Measurements from ENCODE around the gene CACNA1S. TPM values are rescaled to one million over a fixed set of nuclear protein-coding genes. Genes with fewer than 3 reads are reported as not detected.

Gene CACNA1S
- total RNA-seq, 1 experiment from 2014 or later = not detected

DNA sequence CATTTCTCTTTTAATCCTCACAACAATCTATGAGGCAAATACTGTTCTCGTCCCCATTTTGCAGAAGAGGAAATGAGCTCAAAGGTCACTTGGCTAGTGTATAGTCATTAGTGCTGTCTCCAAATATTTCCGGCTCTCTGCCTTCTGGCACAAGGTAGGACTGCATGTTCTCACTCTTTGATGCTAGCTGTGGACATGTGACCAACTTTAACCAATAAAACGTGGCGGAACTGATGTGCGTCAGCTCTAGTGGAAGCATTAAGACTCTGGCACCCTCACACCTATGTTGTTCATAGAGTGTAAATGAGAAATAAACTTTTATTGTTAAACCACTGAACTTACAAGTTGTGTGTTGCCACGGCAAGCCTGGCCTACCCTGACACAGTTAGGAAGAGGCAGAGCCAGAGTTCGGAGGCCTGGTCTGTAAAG lies 83.8 kb downstream of the CACNA1S start:
- BruUV-seq (replicated peaks) = no TSS peak
- no peaks in the 10 kb centered on the region for H3K36me3 ChIP-seq (ENCODE audit: control insufficient read depth, insufficient read depth, low read length)
- no peaks in the 10 kb centered on the region for H3K4me1 ChIP-seq (ENCODE audit: control insufficient read depth, insufficient read depth, low read length)
- H3K27ac ChIP-seq (ENCODE audit: low read length) = no peak overlapping the region
- in situ Hi-C loops (cut with HindIII; ENCODE audit: low pct_unique_long_range_greater_than_20kb, low sequenced_read_pairs) = no loop called here
- intact Hi-C loops (cut with micrococcal nuclease; ENCODE audit: unreplicated experiment) = no loop called here
- no peak for DNase-seq (ENCODE audit: low read depth, low spot score)
- TF ChIP-seq SIN3A (IDR thresholded peaks at IDR 0.05; ENCODE audit: borderline replicate concordance, insufficient read depth, low read depth, low read length) (no peak), POLR2AphosphoS5 (IDR thresholded peaks at IDR 0.05; ENCODE audit: low read depth, low read length) (no peak)
- TF ChIP-seq, protein P1, sequence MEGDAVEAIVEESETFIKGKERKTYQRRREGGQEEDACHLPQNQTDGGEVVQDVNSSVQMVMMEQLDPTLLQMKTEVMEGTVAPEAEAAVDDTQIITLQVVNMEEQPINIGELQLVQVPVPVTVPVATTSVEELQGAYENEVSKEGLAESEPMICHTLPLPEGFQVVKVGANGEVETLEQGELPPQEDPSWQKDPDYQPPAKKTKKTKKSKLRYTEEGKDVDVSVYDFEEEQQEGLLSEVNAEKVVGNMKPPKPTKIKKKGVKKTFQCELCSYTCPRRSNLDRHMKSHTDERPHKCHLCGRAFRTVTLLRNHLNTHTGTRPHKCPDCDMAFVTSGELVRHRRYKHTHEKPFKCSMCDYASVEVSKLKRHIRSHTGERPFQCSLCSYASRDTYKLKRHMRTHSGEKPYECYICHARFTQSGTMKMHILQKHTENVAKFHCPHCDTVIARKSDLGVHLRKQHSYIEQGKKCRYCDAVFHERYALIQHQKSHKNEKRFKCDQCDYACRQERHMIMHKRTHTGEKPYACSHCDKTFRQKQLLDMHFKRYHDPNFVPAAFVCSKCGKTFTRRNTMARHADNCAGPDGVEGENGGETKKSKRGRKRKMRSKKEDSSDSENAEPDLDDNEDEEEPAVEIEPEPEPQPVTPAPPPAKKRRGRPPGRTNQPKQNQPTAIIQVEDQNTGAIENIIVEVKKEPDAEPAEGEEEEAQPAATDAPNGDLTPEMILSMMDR (IDR thresholded peaks at IDR 0.05) = no peak
- ChIA-PET POLR2A (no interaction called here), CTCF (interaction anchor here (0.6 kb wide), 1 partner anchor 35 kb away, joined by 6 read pairs; no protein-coding TSS in a partner anchor)
- no peak for ATAC-seq
- H3K27me3 ChIP-seq (ENCODE audit: control insufficient read depth, insufficient read depth, low read length) = peaks cover 6% of the 10 kb centered on the region; the same call in 1 of the 2 replicates
- no peak overlapping the region for H3K4me3 ChIP-seq (ENCODE audit: low read depth in 2 of 2, low read length in 2 of 2)
- H3K9me3 ChIP-seq (ENCODE audit: control insufficient read depth, insufficient read depth, low read depth, low read length) = no peaks in the 10 kb centered on the region

DNA sequence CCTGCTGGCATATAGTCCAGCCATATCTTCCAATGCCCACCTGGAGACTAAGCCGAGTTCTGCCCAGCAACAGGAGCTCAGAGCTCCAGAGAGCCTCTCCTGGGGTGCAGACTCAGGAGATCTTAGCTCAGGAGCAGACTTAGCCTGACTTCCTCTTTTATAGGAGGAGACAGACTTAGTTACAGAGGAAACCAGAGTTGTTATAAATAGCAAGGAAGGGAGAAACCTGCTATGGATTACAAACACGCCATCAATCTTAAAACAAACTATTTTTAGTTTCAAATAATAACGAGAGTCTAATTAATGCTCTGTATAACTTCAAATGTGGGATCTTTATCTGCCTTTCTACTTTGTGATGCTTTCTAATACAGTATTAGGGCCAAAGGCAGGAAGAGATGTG lies 85.4 kb downstream of the CACNA1S start:
- TF ChIP-seq, protein P2, sequence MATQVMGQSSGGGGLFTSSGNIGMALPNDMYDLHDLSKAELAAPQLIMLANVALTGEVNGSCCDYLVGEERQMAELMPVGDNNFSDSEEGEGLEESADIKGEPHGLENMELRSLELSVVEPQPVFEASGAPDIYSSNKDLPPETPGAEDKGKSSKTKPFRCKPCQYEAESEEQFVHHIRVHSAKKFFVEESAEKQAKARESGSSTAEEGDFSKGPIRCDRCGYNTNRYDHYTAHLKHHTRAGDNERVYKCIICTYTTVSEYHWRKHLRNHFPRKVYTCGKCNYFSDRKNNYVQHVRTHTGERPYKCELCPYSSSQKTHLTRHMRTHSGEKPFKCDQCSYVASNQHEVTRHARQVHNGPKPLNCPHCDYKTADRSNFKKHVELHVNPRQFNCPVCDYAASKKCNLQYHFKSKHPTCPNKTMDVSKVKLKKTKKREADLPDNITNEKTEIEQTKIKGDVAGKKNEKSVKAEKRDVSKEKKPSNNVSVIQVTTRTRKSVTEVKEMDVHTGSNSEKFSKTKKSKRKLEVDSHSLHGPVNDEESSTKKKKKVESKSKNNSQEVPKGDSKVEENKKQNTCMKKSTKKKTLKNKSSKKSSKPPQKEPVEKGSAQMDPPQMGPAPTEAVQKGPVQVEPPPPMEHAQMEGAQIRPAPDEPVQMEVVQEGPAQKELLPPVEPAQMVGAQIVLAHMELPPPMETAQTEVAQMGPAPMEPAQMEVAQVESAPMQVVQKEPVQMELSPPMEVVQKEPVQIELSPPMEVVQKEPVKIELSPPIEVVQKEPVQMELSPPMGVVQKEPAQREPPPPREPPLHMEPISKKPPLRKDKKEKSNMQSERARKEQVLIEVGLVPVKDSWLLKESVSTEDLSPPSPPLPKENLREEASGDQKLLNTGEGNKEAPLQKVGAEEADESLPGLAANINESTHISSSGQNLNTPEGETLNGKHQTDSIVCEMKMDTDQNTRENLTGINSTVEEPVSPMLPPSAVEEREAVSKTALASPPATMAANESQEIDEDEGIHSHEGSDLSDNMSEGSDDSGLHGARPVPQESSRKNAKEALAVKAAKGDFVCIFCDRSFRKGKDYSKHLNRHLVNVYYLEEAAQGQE (IDR thresholded peaks at IDR 0.05; ENCODE audit: insufficient read depth in 1 of 2, low read depth in 2 of 2, low read length in 1 of 2) = no peak
- TF ChIP-seq SIN3A (IDR thresholded peaks at IDR 0.05; ENCODE audit: borderline replicate concordance, insufficient read depth, low read depth, low read length) = no peak
- Histone ChIP-seq H3K27me3 (ENCODE audit: control insufficient read depth, insufficient read depth, low read length) (peaks cover 7% of the 10 kb centered on the region), H3K36me3 (ENCODE audit: control insufficient read depth, insufficient read depth, low read length) (no peaks in the 10 kb centered on the region), H3K9me3 (ENCODE audit: control insufficient read depth, insufficient read depth, low read depth, low read length) (no peaks in the 10 kb centered on the region), H3K4me3 (ENCODE audit: low read depth in 2 of 2, low read length in 2 of 2) (no peak overlapping the region), H3K4me1 (ENCODE audit: control insufficient read depth, insufficient read depth, low read length) (no peaks in the 10 kb centered on the region), H3K27ac (ENCODE audit: low read length) (no peak overlapping the region)
- in situ Hi-C loops (cut with HindIII; ENCODE audit: low pct_unique_long_range_greater_than_20kb, low sequenced_read_pairs) = no loop called here
- ChIA-PET POLR2A (no interaction called here), CTCF (interaction anchor here (0.6 kb wide), 1 partner anchor 87 kb away, joined by 6 read pairs; no protein-coding TSS in a partner anchor)
- DNase-seq (ENCODE audit: low read depth, low spot score) (no peak), ATAC-seq (no peak)
- BruUV-seq (replicated peaks) = no TSS peak
- intact Hi-C loops (cut with micrococcal nuclease; ENCODE audit: unreplicated experiment) = no loop called here

- Histone ChIP-seq H3K27me3 (ENCODE audit: control insufficient read depth, insufficient read depth, low read length) (peaks cover 7% of the 10 kb centered on the region; the same call in 1 of the 2 replicates), H3K27ac (ENCODE audit: low read length) (no peak overlapping the region), H3K9me3 (ENCODE audit: control insufficient read depth, insufficient read depth, low read depth, low read length) (no peaks in the 10 kb centered on the region), H3K4me1 (ENCODE audit: control insufficient read depth, insufficient read depth, low read length) (no peaks in the 10 kb centered on the region), H3K4me3 (ENCODE audit: low read depth in 2 of 2, low read length in 2 of 2) (no peak overlapping the region), H3K36me3 (ENCODE audit: control insufficient read depth, insufficient read depth, low read length) (no peaks in the 10 kb centered on the region)
- BruUV-seq (replicated peaks) = no TSS peak
- in situ Hi-C loops (cut with HindIII; ENCODE audit: low pct_unique_long_range_greater_than_20kb, low sequenced_read_pairs) (no loop called here), intact Hi-C loops (cut with micrococcal nuclease; ENCODE audit: unreplicated experiment) (no loop called here)
- DNase-seq (ENCODE audit: low read depth, low spot score) (no peak), ATAC-seq (no peak)
- ChIA-PET POLR2A (no interaction called here), CTCF (interaction anchor here (0.6 kb wide), 2 partner anchors 460 to 505 kb away, joined by 3 read pairs; no protein-coding TSS in a partner anchor)
- TF ChIP-seq TCF7L2 (IDR thresholded peaks at IDR 0.05; ENCODE audit: low read depth, low read length) (no peak), POLR2AphosphoS5 (IDR thresholded peaks at IDR 0.05; ENCODE audit: low read depth, low read length) (no peak), SIN3A (IDR thresholded peaks at IDR 0.05; ENCODE audit: borderline replicate concordance, insufficient read depth, low read depth, low read length) (no peak)
- TF ChIP-seq, protein P1 (IDR thresholded peaks at IDR 0.05) = no peak
- TF ChIP-seq, protein P2 (IDR thresholded peaks at IDR 0.05; ENCODE audit: insufficient read depth in 1 of 2, low read depth in 2 of 2, low read length in 1 of 2) = no peak
Observed at GRCh38 chr1:201026234-201026633, 86.0 kb downstream of the CACNA1S start.

Measured in Panc1 (cell line).